CD4-positive, alpha-beta T cell treated with Interferon gamma for 1 hour (primary cell): ENCODE results near the gene FBN3.

Source experiments
- DNase-seq: peaks from one replicate; pipeline ENCODE4 v3.0.0-alpha.2; 2020

The FBN3 gene

GRCh38 chr19:8088752-8089663 lies 60.4 kb downstream of the FBN3 start:
- no peak for DNase-seq

- no peak for DNase-seq
Observed at GRCh38 chr19:8087876-8088275, 61.5 kb downstream of the FBN3 start.

GRCh38 chr19:8086849-8087248 lies 62.5 kb downstream of the FBN3 start:
- DNase-seq = no peak

DNA sequence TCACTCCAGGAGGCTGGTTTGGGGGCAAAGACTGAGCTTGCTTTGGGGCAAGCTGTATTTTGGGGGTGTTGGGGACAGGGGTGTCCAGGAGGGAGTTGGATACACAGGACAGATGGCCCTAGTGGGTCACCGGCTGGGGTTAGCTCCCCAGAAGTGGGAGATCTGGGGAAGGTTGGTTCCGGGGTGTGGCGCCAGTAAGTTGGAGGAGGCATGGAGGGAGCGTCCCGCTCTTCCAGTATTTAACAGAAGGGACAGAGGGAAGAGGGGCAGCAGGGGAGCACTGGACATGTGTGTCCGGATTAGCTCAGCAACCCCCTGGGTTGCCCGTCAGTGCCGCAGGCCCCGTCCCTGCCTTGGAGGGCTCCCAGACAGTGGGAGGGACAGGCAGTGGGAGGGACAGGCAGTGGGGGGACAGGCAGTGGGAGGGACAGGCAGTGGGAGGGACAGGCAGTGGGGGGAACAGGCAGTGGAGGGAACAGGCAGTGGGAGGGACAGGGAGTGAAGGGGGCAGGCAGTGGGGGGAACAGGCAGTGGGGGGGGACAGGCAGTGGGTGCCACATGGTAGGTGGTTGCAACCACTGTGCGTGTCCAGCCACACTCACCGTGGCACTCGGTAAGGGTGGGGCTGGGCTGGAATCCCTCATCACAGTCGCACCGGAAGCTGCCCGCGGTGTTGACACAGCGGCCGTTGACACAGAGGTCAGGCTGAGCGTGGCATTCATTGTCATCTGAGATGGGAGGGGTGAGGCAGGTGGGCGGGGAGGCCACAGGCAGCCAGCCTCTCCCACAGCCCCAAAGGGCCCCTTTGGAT lies 63.6 kb downstream of the FBN3 start:
- DNase-seq = no peak

DNA sequence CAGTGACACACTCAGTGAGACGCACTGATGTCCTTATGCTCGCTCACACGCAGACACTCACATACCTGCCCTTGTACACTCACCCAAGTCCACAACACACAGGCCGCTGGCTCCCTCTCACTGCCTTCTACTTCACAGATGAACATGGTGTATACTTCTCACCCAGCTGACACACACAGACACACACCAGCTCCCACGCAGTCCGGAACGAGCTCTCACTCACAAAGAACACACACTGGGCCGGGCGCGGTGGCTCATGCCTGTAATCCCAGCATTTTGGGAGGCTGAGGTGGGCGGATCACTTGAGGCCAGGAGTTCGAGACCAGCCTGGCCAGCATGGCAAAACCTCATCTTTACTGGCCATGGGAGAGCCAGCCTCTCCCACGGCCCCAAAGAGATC lies 65.2 kb downstream of the FBN3 start:
- DNase-seq = no peak

DNA sequence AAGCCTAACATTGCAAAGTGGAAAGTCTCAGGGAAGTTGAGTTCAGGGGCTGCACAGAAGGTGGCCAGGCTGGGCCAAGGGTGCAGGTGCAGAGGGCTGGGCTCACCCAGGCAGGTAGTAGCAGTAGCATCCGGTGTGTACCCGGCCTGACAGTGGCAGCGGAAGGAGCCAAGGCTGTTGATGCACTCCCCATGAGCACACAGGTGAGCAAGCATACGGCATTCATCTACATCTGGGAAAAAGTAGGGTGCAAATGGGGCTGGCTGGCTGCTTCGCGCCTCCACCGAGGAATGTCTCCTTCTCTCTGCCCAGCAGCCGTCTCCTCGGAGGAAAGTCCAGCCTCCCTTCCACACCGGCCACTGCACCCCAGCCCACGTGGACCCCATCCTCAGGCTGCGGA lies 66.3 kb downstream of the FBN3 start:
- no peak for DNase-seq

DNA sequence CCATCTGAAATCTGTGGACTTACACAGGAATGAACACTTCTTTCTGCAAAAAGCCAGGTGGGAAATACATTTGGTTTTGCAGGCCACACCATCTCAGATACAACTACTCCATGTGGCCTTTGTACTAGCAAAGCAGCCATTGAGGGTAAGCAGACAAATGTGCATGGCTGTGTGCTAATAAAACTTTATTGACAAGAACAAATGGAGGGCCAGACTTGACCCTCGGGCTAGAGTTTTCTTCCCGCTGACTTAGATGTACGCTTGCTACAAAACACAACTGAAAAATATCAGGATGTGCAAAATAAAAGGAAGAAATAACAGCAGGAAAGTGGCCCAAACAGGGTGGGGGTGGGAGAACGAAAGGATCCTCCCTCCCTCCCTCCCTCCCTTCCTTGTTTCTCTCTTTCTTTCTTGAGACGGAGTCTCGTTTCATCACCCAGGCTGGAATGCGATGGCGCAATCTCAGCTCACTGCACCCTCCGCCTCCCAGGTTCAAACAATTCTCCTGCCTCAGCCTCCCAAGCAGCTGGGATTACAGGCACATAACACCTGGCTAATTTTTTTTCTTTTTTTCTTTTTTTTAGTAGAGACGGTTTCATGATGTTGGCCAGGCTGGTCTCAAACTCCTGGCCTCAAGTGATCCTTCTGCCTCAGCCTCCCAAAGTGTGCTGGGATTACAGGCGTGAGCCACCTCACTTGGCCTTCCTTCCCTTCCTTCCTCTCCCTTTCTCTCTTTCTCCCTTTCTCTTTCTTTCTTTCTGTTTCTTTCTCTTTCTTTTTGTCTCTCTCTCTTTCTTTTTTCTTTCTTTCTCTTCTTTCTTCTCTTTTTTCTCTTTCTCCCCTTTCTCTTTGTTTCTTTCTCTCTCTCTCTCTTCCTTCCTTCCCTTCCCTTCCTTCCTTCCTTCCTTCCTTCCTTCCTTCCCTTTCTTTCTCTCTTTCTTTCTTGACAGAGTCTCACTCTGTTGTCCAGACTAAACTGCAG lies 67.5 kb downstream of the FBN3 start:
- no peak for DNase-seq

GRCh38 chr19:8080832-8081231 lies 68.6 kb downstream of the FBN3 start:
- no peak for DNase-seq

DNA sequence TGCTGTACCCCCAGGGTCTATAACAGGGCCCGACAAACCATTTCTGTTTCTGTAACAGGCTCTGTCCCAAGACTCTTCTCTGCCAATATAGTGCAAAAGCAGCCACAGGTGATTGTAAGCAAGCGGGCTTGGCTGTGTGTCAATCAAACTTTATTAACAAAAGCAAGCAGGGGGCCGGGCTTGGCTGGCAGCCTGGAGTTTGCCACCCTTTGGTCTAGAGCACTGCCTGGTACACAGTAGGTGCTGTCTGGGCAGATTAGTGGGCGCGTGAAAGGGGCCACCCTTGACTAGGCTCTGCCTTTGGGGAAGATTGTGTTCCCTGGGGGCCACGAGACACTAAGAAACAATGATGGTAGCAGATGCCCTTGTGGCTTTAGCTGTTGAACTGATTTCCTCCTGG lies 69.4 kb downstream of the FBN3 start:
- DNase-seq = no peak

- DNase-seq = no peak
Observed at GRCh38 chr19:8075158-8076074, 74.0 kb downstream of the FBN3 start.

- no peak for DNase-seq
Observed at GRCh38 chr19:8074501-8074900, 74.9 kb downstream of the FBN3 start.

- no peak for DNase-seq
Observed at GRCh38 chr19:8071912-8072311, 77.5 kb downstream of the FBN3 start.

DNA sequence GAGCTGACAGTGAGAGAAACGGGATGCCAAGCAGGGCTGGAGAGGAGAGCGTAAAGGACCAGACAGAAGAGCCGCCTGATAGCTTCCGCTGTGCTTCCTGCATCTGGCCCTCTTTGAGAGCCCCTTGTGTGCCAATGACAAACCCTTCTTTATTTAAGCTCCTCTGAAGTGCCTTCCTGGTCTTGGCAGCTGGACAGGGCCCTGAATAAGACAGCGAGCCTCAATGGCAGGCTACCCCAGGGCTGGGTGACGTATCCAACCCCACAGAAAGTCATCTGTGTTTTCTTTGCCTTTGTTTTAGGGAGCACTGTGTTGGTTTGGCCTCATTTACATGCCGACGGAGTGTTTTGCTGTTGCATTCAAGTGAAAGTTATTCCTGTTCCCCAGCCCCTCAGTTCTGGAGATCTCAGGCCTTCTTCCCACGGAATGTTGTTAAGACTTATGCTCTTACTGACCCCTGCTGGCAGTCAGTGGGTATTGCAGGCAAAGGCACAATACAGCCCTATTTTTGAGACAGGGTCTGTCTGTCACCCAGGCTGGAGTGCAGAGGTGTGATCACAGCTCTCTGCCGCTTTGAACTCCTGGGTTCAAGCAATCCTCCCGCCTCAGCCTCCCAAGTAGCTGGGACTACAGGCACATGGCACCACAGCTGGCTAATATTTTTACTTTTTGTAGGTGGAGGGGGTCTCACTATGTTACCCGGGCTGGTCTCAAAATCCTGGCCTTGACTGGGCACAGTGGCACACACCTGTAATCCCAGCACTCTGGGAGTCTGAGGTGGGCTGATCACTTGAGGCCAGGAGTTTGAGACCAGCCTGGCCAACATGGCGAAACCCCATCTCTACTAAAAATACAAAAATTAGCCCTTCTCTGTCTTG lies 80.1 kb downstream of the FBN3 start:
- no peak for DNase-seq

DNA sequence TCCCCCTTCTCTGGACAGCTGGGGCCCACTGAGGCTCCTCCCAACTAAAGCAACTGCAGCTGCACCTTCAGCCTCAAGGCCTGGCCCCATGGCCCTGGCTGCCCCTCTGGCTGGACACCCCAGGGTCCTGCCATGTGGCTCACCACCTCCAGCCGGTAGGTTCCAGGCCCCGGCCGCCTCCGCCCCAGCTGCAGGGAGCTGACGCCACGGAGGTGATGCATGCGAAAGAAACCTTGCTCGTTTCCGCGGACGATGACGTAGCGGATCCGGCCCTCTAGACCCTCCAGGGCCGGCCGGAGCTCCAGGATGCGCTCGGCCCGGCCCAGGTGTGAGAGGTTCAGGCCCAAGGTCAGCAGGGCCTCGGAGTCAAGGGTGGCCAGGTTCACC lies 83.5 kb downstream of the FBN3 start:
- no peak for DNase-seq

DNA sequence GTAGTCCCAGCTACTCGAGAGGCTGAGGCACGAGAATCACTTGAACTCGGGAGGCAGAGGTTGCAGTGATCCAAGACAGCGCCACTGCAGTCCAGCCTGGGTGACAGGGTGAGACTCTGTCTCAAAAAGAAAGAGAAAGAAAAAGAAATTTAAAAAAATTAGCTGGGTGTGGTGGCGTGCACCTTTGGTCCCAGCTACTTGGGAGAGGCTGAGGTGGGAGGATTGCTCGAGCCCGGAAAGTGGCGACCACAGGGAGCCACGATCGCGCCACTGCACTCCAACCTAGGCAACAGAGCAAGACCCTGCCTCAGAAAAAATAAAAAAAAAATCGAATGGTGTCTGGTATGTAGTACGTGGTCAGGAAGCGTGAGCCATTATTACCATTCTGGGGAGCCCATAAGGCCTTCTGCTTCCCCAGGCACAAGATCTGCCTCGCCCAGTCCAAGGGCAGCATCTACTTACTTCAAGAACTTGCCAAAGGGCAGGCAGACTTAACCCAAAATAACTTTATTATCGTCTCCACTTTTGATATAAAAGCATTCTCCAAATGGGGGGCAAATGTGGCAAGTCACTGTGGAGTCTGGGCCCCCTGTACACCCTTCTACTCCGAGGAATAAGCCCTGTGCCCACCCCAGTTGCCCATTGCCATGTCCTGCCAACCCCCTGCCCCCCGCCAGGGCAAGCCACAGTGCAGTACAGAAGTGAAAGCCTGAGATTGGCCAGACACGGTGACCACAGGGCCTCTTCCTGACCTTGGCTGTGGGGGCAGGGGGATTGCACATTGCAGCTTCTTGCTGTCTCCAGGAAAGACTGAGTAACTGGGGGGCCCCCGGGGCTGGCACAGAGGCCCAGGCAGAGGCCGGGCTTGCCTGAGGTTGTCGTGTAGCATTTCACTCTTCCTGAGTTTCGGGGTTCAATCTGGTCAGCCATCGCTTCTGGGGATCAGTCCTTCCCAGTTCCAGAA lies 84.2 kb downstream of the FBN3 start:
- DNase-seq = no peak

DNA sequence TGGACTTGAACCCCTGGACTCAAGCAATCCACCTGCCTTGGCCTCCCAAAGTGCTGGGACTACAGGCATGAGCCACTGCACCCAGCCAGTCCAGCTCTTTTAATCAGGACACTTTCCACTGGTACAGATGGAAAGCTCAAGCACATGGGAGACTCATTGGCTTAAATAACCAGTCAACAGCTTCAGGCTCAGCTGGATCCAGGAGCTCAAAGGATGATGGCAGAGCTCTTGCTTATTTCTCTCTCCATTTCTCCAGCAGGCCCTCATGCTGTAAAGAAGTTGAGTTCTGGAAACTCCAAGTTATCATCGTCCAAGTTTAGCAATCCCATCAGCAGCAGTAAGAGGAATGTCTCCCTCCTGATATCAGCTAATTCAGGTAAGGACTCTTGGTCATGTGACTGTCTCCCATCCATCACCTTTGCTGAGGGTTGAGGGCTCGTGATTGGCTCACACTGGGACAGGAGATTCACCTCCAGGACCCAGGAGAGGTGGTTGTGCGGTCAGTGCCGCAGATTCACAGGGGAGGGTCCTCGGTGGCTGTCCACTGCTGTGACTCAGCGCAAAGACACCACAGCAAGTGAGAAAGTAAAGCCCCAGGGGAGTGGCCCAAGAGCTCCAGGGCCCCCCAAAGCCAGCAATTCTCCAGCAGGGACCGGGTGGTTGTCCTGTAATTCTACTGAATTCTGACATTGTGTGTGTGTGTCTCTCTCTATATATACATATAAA lies 91.7 kb downstream of the FBN3 start:
- no peak for DNase-seq

GRCh38 chr19:8056533-8056932 lies 92.9 kb downstream of the FBN3 start:
- DNase-seq = no peak

DNA sequence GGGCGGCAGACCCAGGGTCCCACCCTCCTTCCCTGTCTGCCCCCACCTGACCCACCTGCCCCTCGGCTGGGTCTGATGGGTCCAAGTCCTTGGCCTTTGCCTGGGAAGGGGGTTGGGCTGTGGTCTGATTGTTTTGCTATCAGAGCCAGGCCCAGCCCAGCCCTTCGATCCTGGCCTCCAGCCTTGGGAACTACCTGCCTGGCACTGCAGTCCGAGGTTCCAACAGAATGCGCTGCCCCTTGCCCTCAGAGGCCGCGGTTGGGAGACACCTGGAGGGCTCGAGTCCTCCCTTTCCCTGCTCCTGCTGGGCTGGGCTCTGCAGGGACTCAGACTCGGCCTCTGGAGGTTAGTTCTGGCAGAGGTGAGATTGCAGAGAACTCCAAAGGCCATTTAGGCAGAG lies 95.2 kb downstream of the FBN3 start:
- no peak for DNase-seq

GRCh38 chr19:8052464-8052859 lies 96.9 kb downstream of the FBN3 start, which contains the start of gene CCL25:
CCL25 (plus strand) TSS chr19:8052760; CDS start chr19:8053050, 290 bp downstream.
- DNase-seq = no peak
